ENCODE results near the gene IGFBPL1.

GRCh38 chr9:38428062-38428461 lies 3.8 kb upstream of the IGFBPL1 start:
- TF ChIP-seq EP300 (IDR thresholded peaks at IDR 0.05) = no peak
- TF ChIP-seq, protein P1, sequence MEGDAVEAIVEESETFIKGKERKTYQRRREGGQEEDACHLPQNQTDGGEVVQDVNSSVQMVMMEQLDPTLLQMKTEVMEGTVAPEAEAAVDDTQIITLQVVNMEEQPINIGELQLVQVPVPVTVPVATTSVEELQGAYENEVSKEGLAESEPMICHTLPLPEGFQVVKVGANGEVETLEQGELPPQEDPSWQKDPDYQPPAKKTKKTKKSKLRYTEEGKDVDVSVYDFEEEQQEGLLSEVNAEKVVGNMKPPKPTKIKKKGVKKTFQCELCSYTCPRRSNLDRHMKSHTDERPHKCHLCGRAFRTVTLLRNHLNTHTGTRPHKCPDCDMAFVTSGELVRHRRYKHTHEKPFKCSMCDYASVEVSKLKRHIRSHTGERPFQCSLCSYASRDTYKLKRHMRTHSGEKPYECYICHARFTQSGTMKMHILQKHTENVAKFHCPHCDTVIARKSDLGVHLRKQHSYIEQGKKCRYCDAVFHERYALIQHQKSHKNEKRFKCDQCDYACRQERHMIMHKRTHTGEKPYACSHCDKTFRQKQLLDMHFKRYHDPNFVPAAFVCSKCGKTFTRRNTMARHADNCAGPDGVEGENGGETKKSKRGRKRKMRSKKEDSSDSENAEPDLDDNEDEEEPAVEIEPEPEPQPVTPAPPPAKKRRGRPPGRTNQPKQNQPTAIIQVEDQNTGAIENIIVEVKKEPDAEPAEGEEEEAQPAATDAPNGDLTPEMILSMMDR (IDR thresholded peaks at IDR 0.05) = no peak

All from stomach (tissue), 4 donors.